K562 (cell line): ENCODE measurements around the gene RPL21. TPM values are rescaled to one million over a fixed set of nuclear protein-coding genes. Genes with fewer than 3 reads are reported as not detected.

Experiments used
- ATAC-seq: fragments of 200-7000 bp; cut with Tn5 transposase; 3 replicates; pipeline ENCODE4 v1.9.1; 2020; ENCODE audit warnings: moderate library complexity
- BruUV-seq: library from RNA; stranded (reverse); fragments of 400-500 nt; replicated peaks from 2 replicates; lab custom pipeline; 2021; lab: Mats Ljungman, UMichigan
- CTCF ChIA-PET: fragments of 300-600 bp; formaldehyde crosslinking; extraction: SDS; loops from one replicate; lab custom pipeline; 2021; ENCODE audit warnings: low intra/inter-chr PET ratio; lab: Yijun Ruan, JAX
- POLR2A ChIA-PET: fragments of 300-600, 350-650 bp; sonication (Branson Sonifier 250); formaldehyde crosslinking; extraction: SDS; loops from one replicate; lab custom pipeline; 2021; ENCODE audit warnings: antibody characterized with exemption, inconsistent platforms; lab: Yijun Ruan, JAX
- DNase-seq, 4 experiments: peaks; one replicate each; pipeline versions ENCODE4 v3.0.0 to v3.0.0-alpha.2; 2011 to 2018; ENCODE audit warnings: low spot score in 3 of 4, mixed read lengths in 3 of 4; ENCODE audit errors: extremely low read depth in 1 of 4
- FAIRE-seq: peaks from 2 replicates; lab custom pipeline; 2011; peaks lifted over from hg19 to GRCh38; lab: Jason Lieb, UNC
- H2AFZ ChIP-seq: 2 replicates; pipeline ENCODE4 v1.6.0; 2011; ENCODE audit warnings: low read depth, low read length, control low read depth, inconsistent platforms
- H3K27ac ChIP-seq: fragments of 200-600 bp; 3 replicates; pipeline ENCODE4 v1.8.0; 2011; ENCODE audit warnings: low read depth, mild to moderate bottlenecking, control low read depth, inconsistent platforms, low read length, moderate library complexity, mixed read lengths; ENCODE audit errors: extremely low read depth
- H3K27me3 ChIP-seq, 2 experiments: fragments of 300-600 bp in 1 of 2; 2 replicates in 1 of 2; 3 replicates in 1 of 2; pipeline versions ENCODE4 v1.6.0 to v1.8.0; 2011; ENCODE audit warnings: inconsistent platforms in 2 of 2, low read length in 2 of 2, mild to moderate bottlenecking in 1 of 2, mixed read lengths in 1 of 2, moderate library complexity in 1 of 2; ENCODE audit not compliant: control insufficient read depth in 2 of 2, insufficient read depth in 2 of 2
- H3K36me3 ChIP-seq: fragments of 300-600 bp; 3 replicates; pipeline ENCODE4 v1.8.0; 2011; ENCODE audit warnings: mild to moderate bottlenecking, low read length, inconsistent platforms; ENCODE audit not compliant: control insufficient read depth, insufficient read depth
- H3K4me1 ChIP-seq, 2 experiments: fragments of 200-600 bp in 1 of 2; replicated peaks in 1 of 2; 2 replicates in 1 of 2; 3 replicates in 1 of 2; pipeline versions ENCODE4 v1.5.1 to v1.8.0; 2011; ENCODE audit warnings: inconsistent platforms in 2 of 2, low read length in 2 of 2, mild to moderate bottlenecking in 1 of 2, mixed read lengths in 1 of 2, moderate library complexity in 1 of 2; ENCODE audit not compliant: control insufficient read depth in 2 of 2, insufficient read depth in 2 of 2
- H3K4me2 ChIP-seq: 2 replicates; pipeline ENCODE4 v1.6.1; 2011; ENCODE audit warnings: low read length, control low read depth, inconsistent platforms, mixed read lengths; ENCODE audit not compliant: insufficient read depth
- H3K4me3 ChIP-seq: fragments of 200-600 bp; sonication (generic), shearing (Covaris generic); 2 replicates; pipeline ENCODE4 v1.5.1; 2016; ENCODE audit warnings: control low read depth, inconsistent platforms
- H3K79me2 ChIP-seq: fragments of 200-600 bp; 3 replicates; pipeline ENCODE4 v1.8.0; 2011; ENCODE audit warnings: low read length, inconsistent platforms; ENCODE audit not compliant: control insufficient read depth, insufficient read depth
- H3K9ac ChIP-seq, 2 experiments: 2 replicates each; pipeline versions ENCODE4 v1.6.0 to v1.6.1; 2011; ENCODE audit warnings: low read depth in 2 of 2, low read length in 2 of 2, control low read depth in 1 of 2, inconsistent platforms in 1 of 2, mild to moderate bottlenecking in 1 of 2, mixed read lengths in 1 of 2; ENCODE audit not compliant: insufficient read depth in 1 of 2
- H3K9me1 ChIP-seq: one replicate; pipeline ENCODE4 v1.6.0; 2011; ENCODE audit warnings: inconsistent platforms, mild to moderate bottlenecking, low read length, moderate library complexity; ENCODE audit not compliant: control insufficient read depth, insufficient read depth
- H3K9me3 ChIP-seq: replicated peaks from 2 replicates; pipeline ENCODE4 v1.5.1; 2011; ENCODE audit warnings: low read depth, low read length, inconsistent platforms; ENCODE audit not compliant: control insufficient read depth, insufficient read depth
- H4K20me1 ChIP-seq: replicated peaks from 2 replicates; pipeline ENCODE4 v1.6.1; 2011; ENCODE audit warnings: low read length, inconsistent platforms, mixed read lengths; ENCODE audit not compliant: control insufficient read depth, insufficient read depth
- BHLHE40 ChIP-seq: IDR thresholded peaks from 2 replicates; pipeline ENCODE4 v1.6.1; 2011; ENCODE audit warnings: low read length, improper control_type of control experiment
- CBX5 ChIP-seq: IDR thresholded peaks from 2 replicates; pipeline ENCODE4 v1.6.1; 2014; ENCODE audit warnings: low read depth, borderline replicate concordance
- CEBPB ChIP-seq: fragments of 450-650 bp; IDR thresholded peaks from 2 replicates; pipeline ENCODE4 v1.6.1; 2016; ENCODE audit warnings: missing genetic modification characterization, missing compliant biosample characterization
- HMG20B ChIP-seq: fragments of 250-450 bp; sonication (Bioruptor Pico); IDR thresholded peaks from 2 replicates; pipeline ENCODE4 v1.5.0; 2021; ENCODE audit warnings: mild to moderate bottlenecking
- HNRNPK ChIP-seq: fragments of 200-400 bp; formaldehyde crosslinking; IDR thresholded peaks from one replicate; pipeline ENCODE4 v1.6.1; 2018; ENCODE audit warnings: mild to moderate bottlenecking, low read depth, low read length; ENCODE audit not compliant: poor library complexity, severe bottlenecking
- RAD21 ChIP-seq, 2 experiments: fragments of 250-450 bp in 1 of 2; fragments of 450-650 bp in 1 of 2; sonication (Bioruptor Pico) in 1 of 2; formaldehyde crosslinking in 1 of 2; IDR thresholded peaks in 1 of 2; conservative IDR thresholded peaks in 1 of 2; 2 replicates each; pipeline versions ENCODE4 v1.4.0 to v1.8.0; 2020 to 2022; ENCODE audit warnings: mild to moderate bottlenecking in 2 of 2, moderate library complexity in 1 of 2
- TRIM28 ChIP-seq: fragments of 450-650 bp; IDR thresholded peaks from 2 replicates; pipeline ENCODE4 v1.6.1; 2017
- ZBTB33 ChIP-seq: sonication (generic); formaldehyde crosslinking; IDR thresholded peaks from 2 replicates; pipeline ENCODE4 v1.8.1; 2023; ENCODE audit warnings: mild to moderate bottlenecking, missing genetic modification reagents
- WGBS: fragments of 100-300 bp; shearing (Covaris generic); methylation state at CpG from one replicate; pipeline ENCODE4 v1.1.6; 2016; ENCODE audit warnings: low coverage, mixed read lengths; ENCODE audit not compliant: insufficient coverage; ENCODE audit errors: missing lambda C conversion rate; 5-methylcytosine and 5-hydroxymethylcytosine counted together
- in situ Hi-C: fragments of 300-500 bp; cut with MboI; formaldehyde crosslinking; loops from 4 replicates; pipeline ENCODE4 v1.15.0; 2018; ENCODE audit warnings: inconsistent platforms, mixed read lengths
- intact Hi-C: fragments of 100-400 bp; cut with micrococcal nuclease; formaldehyde crosslinking; loops from 2 replicates; pipeline ENCODE4 v1.14.2; 2022
- polyA plus RNA-seq, 8 experiments: library from polyadenylated mRNA; depleted of rRNA in 4 of 8; stranded (reverse) in 5 of 8; unstranded in 3 of 8; fragments of >200 nt; fragmentation: Nextera tagmentation in 2 of 8; fragmentation: Illumina TruSeq in 1 of 8; extraction: Ambion mirVana in 2 of 8; extraction: Trizol in 1 of 8; gene quantifications; 2 replicates each; pipeline versions ENCODE4 v1.2.1 to v1.2.3, GENCODE V29; 2011 to 2014; ENCODE audit warnings: inconsistent platforms in 1 of 8, missing spikeins in 1 of 8
- total RNA-seq, 7 experiments: library from RNA; depleted of rRNA in 6 of 7; stranded (reverse); fragments of >200 nt in 6 of 7; fragmentation: Illumina TruSeq in 2 of 7; extraction: Trizol in 2 of 7; gene quantifications; 2 replicates each; pipeline versions ENCODE4 v1.2.1 to v1.2.3, GENCODE V29; 2011 to 2021; ENCODE audit warnings: low replicate concordance in 1 of 7
- TF ChIP-seq, protein P1 (sequence below), 2 experiments: IDR thresholded peaks; 2 replicates each; pipeline ENCODE4 v1.6.1; 2011; ENCODE audit warnings: borderline replicate concordance in 1 of 2, control low read depth in 1 of 2, low read depth in 1 of 2, low read length in 1 of 2, mild to moderate bottlenecking in 1 of 2, mixed read lengths in 1 of 2, moderate library complexity in 1 of 2; ENCODE audit not compliant: insufficient read depth in 1 of 2, insufficient read length in 1 of 2, poor library complexity in 1 of 2, severe bottlenecking in 1 of 2; ENCODE audit errors: extremely low read depth in 1 of 2

Gene RPL21
- total and polyA plus RNA-seq, 9 of the 15 experiments (the other 6 are each of a cell fraction or from before 2014, with no cell fraction given), result 622 to 4,203 (median 1,676) TPM

- H3K36me3 ChIP-seq, result peaks cover 72% of the 10 kb centered on the region
- no peak overlapping the region for H3K4me3 ChIP-seq
- H3K4me2 ChIP-seq, result no peak overlapping the region
- no peak overlapping the region for H3K27ac ChIP-seq
- H3K9ac ChIP-seq, result no peak overlapping the region
- peaks cover 16% of the 10 kb centered on the region for H4K20me1 ChIP-seq
- H3K27me3 ChIP-seq, result no peaks in the 10 kb centered on the region
- no peaks in the 10 kb centered on the region for H3K9me1 ChIP-seq
- no TSS peak for BruUV-seq
- no peaks in the 10 kb centered on the region for H3K9me3 ChIP-seq
- H2AFZ ChIP-seq, result no peak overlapping the region
- H3K79me2 ChIP-seq, result peaks cover 37% of the 10 kb centered on the region
- in situ Hi-C loops (no loop called here), intact Hi-C loops (no loop called here)
- FAIRE-seq, result no peak
- H3K4me1 ChIP-seq, result peaks cover 0 to 7% of the 10 kb centered on the region in 2 experiments; a peak in 3 of 5 replicates
- DNase-seq, result no peak
- ATAC-seq, result peak; percentile 24
- CTCF ChIA-PET, result no interaction called here
- WGBS, result 77% methylated on average over 3 of the region's 3 CpGs
- POLR2A ChIA-PET, result interaction anchor here (0.9 to 1.0 kb wide), 3 partner anchors 14 to 63 kb away, joined by 3 to 6 read pairs (median 3); no protein-coding TSS in a partner anchor
- TF ChIP-seq HNRNPK (no peak), ZBTB33 (no peak), CBX5 (no peak), TRIM28 (no peak), CEBPB (tag) (peak; percentile 55; the same call in 1 of the 2 replicates), BHLHE40 (no peak), HMG20B (CRISPR knock-in tag) (no peak), RAD21 (CRISPR knock-in tag; conservative IDR thresholded peaks at IDR 0.05 in 1 of 2, IDR thresholded peaks at IDR 0.05 in 1 of 2) (no peak)
- TF ChIP-seq, protein P1, sequence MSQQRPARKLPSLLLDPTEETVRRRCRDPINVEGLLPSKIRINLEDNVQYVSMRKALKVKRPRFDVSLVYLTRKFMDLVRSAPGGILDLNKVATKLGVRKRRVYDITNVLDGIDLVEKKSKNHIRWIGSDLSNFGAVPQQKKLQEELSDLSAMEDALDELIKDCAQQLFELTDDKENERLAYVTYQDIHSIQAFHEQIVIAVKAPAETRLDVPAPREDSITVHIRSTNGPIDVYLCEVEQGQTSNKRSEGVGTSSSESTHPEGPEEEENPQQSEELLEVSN (IDR thresholded peaks at IDR 0.05; ENCODE audit: borderline replicate concordance in 1 of 2, extremely low read depth in 1 of 2, insufficient read depth in 1 of 2, insufficient read length in 1 of 2, low read depth in 1 of 2, low read length in 1 of 2, poor library complexity in 1 of 2, severe bottlenecking in 1 of 2), result no peak
These were observed 5.8 kb downstream of the RPL21 start for GRCh38 chr13:27257233-27257568.
